ENCODE measurements around the gene TSKS.

GRCh38 chr19:49746206-49746958 is 16.7 kb downstream of the TSKS start:
- TF ChIP-seq POLR2A (IDR thresholded peaks at IDR 0.05), result no peak
- TF ChIP-seq CTCF (IDR thresholded peaks at IDR 0.05), result no peak

Data from testis (tissue), 2 donors.